HepG2 (cell line): ENCODE measurements around the gene LDAF1. TPM values are rescaled to one million over a fixed set of nuclear protein-coding genes. Genes with fewer than 3 reads are reported as not detected.

Source experiments
- ATAC-seq: fragments of 200-7000 bp; cut with Tn5 transposase; 3 replicates; pipeline ENCODE4 v1.9.1; 2020; ENCODE audit warnings: mild to moderate bottlenecking, moderate library complexity
- BruUV-seq: library from RNA; stranded (reverse); fragments of 400-500 nt; replicated peaks from 2 replicates; lab custom pipeline; 2021; lab: Mats Ljungman, UMichigan
- CTCF ChIA-PET: fragments of 300-600 bp; formaldehyde crosslinking; extraction: SDS; loops from one replicate; lab custom pipeline; 2021; ENCODE audit warnings: low total read pairs, inconsistent platforms, low intra/inter-chr PET ratio; lab: Yijun Ruan, JAX
- POLR2A ChIA-PET: fragments of 350-600 bp; sonication (Branson Sonifier 250); formaldehyde crosslinking; loops from one replicate; lab custom pipeline; 2020; ENCODE audit warnings: antibody characterized with exemption, inconsistent platforms; lab: Yijun Ruan, JAX
- DNase-seq: peaks from one replicate; pipeline ENCODE4 v3.0.0-alpha.2; 2015; ENCODE audit warnings: low spot score
- FAIRE-seq: peaks from 3 replicates; lab custom pipeline; 2011; peaks lifted over from hg19 to GRCh38; lab: Jason Lieb, UNC
- H2AFZ ChIP-seq: one replicate; pipeline ENCODE4 v1.6.1; 2011; ENCODE audit warnings: low read length, inconsistent platforms
- H3K27ac ChIP-seq: fragments of 300-600 bp; 3 replicates; pipeline ENCODE4 v1.8.0; 2011; ENCODE audit warnings: mixed run types, mild to moderate bottlenecking, mixed read lengths, low read length, inconsistent platforms; ENCODE audit not compliant: insufficient read depth; ENCODE audit errors: extremely low read length
- H3K27me3 ChIP-seq, 2 experiments: fragments of 200-600 bp in 1 of 2; 2 replicates in 1 of 2; 3 replicates in 1 of 2; pipeline versions ENCODE4 v1.6.0 to v1.8.0; 2011; ENCODE audit warnings: low read length in 2 of 2, mild to moderate bottlenecking in 2 of 2, moderate library complexity in 2 of 2, inconsistent platforms in 1 of 2; ENCODE audit not compliant: insufficient read depth in 2 of 2, control insufficient read depth in 1 of 2
- H3K36me3 ChIP-seq, 2 experiments: fragments of 200-600 bp in 1 of 2; replicated peaks in 1 of 2; 2 replicates in 1 of 2; 3 replicates in 1 of 2; pipeline versions ENCODE4 v1.5.1 to v1.8.0; 2011; ENCODE audit warnings: low read length in 2 of 2, inconsistent platforms in 1 of 2; ENCODE audit not compliant: insufficient read depth in 2 of 2, control insufficient read depth in 1 of 2
- H3K4me1 ChIP-seq: 2 replicates; pipeline ENCODE4 v1.5.1; 2012; ENCODE audit warnings: low read length, inconsistent platforms; ENCODE audit not compliant: insufficient read depth
- H3K4me2 ChIP-seq: 2 replicates; pipeline ENCODE4 v1.6.0; 2011; ENCODE audit warnings: low read depth, low read length, inconsistent platforms
- H3K4me3 ChIP-seq, 3 experiments: fragments of 200-600 bp in 1 of 3; sonication (generic), shearing (Covaris generic) in 1 of 3; replicated peaks in 1 of 3; 2 replicates each; pipeline ENCODE4 v1.5.1; 2011 to 2016; ENCODE audit warnings: low read length in 3 of 3, inconsistent platforms in 2 of 3, low read depth in 2 of 3, mild to moderate bottlenecking in 2 of 3, control low read depth in 1 of 3, mixed read lengths in 1 of 3; ENCODE audit not compliant: insufficient read depth in 1 of 3
- H3K79me2 ChIP-seq: one replicate; pipeline ENCODE4 v1.6.1; 2011; ENCODE audit warnings: low read length, inconsistent platforms; ENCODE audit not compliant: insufficient read depth
- H3K9ac ChIP-seq: 2 replicates; pipeline ENCODE4 v1.6.0; 2011; ENCODE audit warnings: mild to moderate bottlenecking, low read depth, low read length, inconsistent platforms; ENCODE audit not compliant: insufficient read depth
- H3K9me3 ChIP-seq: 2 replicates; pipeline ENCODE4 v1.5.1; 2012; ENCODE audit warnings: mild to moderate bottlenecking, low read length
- H4K20me1 ChIP-seq: 2 replicates; pipeline ENCODE4 v1.6.0; 2011; ENCODE audit warnings: inconsistent platforms, mild to moderate bottlenecking, low read length, moderate library complexity; ENCODE audit not compliant: insufficient read depth
- ARNT2 ChIP-seq: sonication (generic); formaldehyde crosslinking; IDR thresholded peaks from 2 replicates; pipeline ENCODE4 v1.8.0; 2022; ENCODE audit warnings: mild to moderate bottlenecking, low read depth, missing genetic modification reagents, moderate library complexity
- FOSL2 ChIP-seq: sonication (generic); formaldehyde crosslinking; IDR thresholded peaks from 2 replicates; pipeline ENCODE4 v1.4.0; 2020; ENCODE audit warnings: missing genetic modification reagents
- HNF1B ChIP-seq: sonication (generic); formaldehyde crosslinking; IDR thresholded peaks from 2 replicates; pipeline ENCODE4 v1.5.1; 2020; ENCODE audit warnings: mild to moderate bottlenecking, moderate library complexity, missing genetic modification reagents
- KMT2A ChIP-seq: sonication (generic); formaldehyde crosslinking; IDR thresholded peaks from 2 replicates; pipeline ENCODE4 v1.4.0; 2020; ENCODE audit warnings: missing genetic modification reagents
- LCORL ChIP-seq, 2 experiments: fragments of 450-650 bp in 1 of 2; sonication (generic) in 1 of 2; formaldehyde crosslinking in 1 of 2; IDR thresholded peaks; 2 replicates each; pipeline versions ENCODE4 v1.5.0 to v1.6.1; 2017 to 2020; ENCODE audit warnings: antibody characterized with exemption in 1 of 2, missing genetic modification reagents in 1 of 2
- POLR2G ChIP-seq: fragments of 200-400 bp; formaldehyde crosslinking; IDR thresholded peaks from 2 replicates; pipeline ENCODE4 v1.6.1; 2018; ENCODE audit warnings: mild to moderate bottlenecking, low read depth, low read length, moderate library complexity
- SOX13 ChIP-seq, 3 experiments: fragments of 450-650 bp in 1 of 3; sonication (generic) in 1 of 3; formaldehyde crosslinking in 1 of 3; IDR thresholded peaks in 2 of 3; conservative IDR thresholded peaks in 1 of 3; 2 replicates each; pipeline versions ENCODE4 v1.5.0 to v1.6.1; 2016 to 2020; ENCODE audit warnings: antibody characterized with exemption in 1 of 3, mild to moderate bottlenecking in 1 of 3, missing compliant biosample characterization in 1 of 3, missing genetic modification reagents in 1 of 3, moderate library complexity in 1 of 3
- ZNF546 ChIP-seq: sonication (generic); formaldehyde crosslinking; conservative IDR thresholded peaks from 2 replicates; pipeline ENCODE4 v1.8.1; 2023; ENCODE audit warnings: mild to moderate bottlenecking, missing genetic modification reagents
- ZNF749 ChIP-seq: sonication (generic); formaldehyde crosslinking; IDR thresholded peaks from 2 replicates; pipeline ENCODE4 v1.8.0; 2022; ENCODE audit warnings: mild to moderate bottlenecking, missing genetic modification reagents, moderate library complexity, borderline replicate concordance
- ZSCAN29 ChIP-seq: sonication (generic); formaldehyde crosslinking; conservative IDR thresholded peaks from 2 replicates; pipeline ENCODE4 v1.4.0; 2020; ENCODE audit warnings: mild to moderate bottlenecking, missing genetic modification reagents
- WGBS: methylation state at CpG from one replicate; pipeline ENCODE4 v1.1.6; 2017; ENCODE audit warnings: low lambda C conversion rate; 5-methylcytosine and 5-hydroxymethylcytosine counted together
- in situ Hi-C: cut with HindIII; loops from 2 replicates; pipeline ENCODE4 v1.10.0; 2017; ENCODE audit warnings: low pct_unique_long_range_greater_than_20kb; ENCODE audit not compliant: extremely low pct_ligation_motif_present
- intact Hi-C: fragments of 100-400 bp; cut with micrococcal nuclease; formaldehyde crosslinking; loops from one replicate; pipeline ENCODE4 v1.10.0; 2022; ENCODE audit not compliant: unreplicated experiment
- polyA plus RNA-seq, 8 experiments: library from polyadenylated mRNA; depleted of rRNA in 3 of 8; stranded (reverse) in 7 of 8; unstranded in 1 of 8; fragments of >200 nt; fragmentation: Illumina TruSeq in 4 of 8; extraction: Trizol in 4 of 8; gene quantifications; 2 replicates each; pipeline versions ENCODE4 v1.2.1 to v1.2.3, GENCODE V29; 2011 to 2016; ENCODE audit warnings: low read depth in 4 of 8, missing spikeins in 1 of 8, mixed read lengths in 1 of 8; ENCODE audit not compliant: insufficient read depth in 1 of 8
- total RNA-seq, 5 experiments: library from RNA; depleted of rRNA; stranded (reverse); fragments of >200 nt; fragmentation: Illumina TruSeq; extraction: Trizol; gene quantifications; 2 replicates each; pipeline ENCODE4 v1.2.3, GENCODE V29; 2016; ENCODE audit warnings: low read depth in 1 of 5
- TF ChIP-seq, protein P1 (sequence below): IDR thresholded peaks from 2 replicates; pipeline ENCODE4 v1.6.1; 2012; ENCODE audit warnings: low read depth, low read length, improper control_type of control experiment

LDAF1 gene
- total and polyA plus RNA-seq, 2 of the 13 experiments (the other 11 are each of a cell fraction or from before 2014, with no cell fraction given), result 6.3 to 7.5 TPM

DNA sequence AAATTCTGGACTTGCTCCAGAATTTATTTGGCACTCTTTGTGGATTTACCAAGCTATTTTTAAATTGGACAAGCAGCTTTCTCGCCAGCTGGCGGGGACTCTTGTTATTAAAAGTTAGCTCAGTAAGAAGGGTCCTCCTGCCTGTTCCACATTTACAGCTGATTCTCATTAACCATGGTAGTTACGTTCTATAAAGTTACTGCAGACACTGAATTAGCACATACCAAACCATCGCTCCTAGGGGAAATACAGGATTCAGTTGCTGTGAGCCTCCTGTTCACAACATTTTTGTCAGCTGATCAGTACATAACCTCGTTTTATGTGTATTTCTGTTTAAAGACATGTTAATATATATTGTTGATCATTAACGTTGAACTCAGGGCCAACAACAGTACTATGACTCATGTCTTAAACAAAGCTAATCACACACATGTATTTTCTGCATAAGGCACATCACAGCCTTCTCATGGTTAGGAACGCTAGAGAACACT lies 4.2 kb downstream of the LDAF1 start:
- in situ Hi-C loops (loop anchor here (25.0 kb wide), 1 partner anchor 1175 kb away; no protein-coding TSS in a partner anchor), intact Hi-C loops (no loop called here)
- Histone ChIP-seq H2AFZ (no peak overlapping the region), H3K36me3 (no peaks in the 10 kb centered on the region), H3K27ac (no peak overlapping the region), H3K4me3 (no peak overlapping the region), H3K4me2 (no peak overlapping the region), H4K20me1 (no peaks in the 10 kb centered on the region), H3K9ac (no peak overlapping the region), H3K79me2 (no peaks in the 10 kb centered on the region), H3K9me3 (no peaks in the 10 kb centered on the region), H3K4me1 (peaks cover 28% of the 10 kb centered on the region), H3K27me3 (peaks cover 2 to 17% of the 10 kb centered on the region in 2 experiments; a peak in 2 of 5 replicates)
- ATAC-seq, result no peak
- BruUV-seq, result no TSS peak
- POLR2A ChIA-PET, result interaction anchor here (0.9 to 1.6 kb wide), 2 partner anchors 71 to 138 kb away, joined by 3 to 6 read pairs; partner anchors contain the start of gene ANKS4B
- CTCF ChIA-PET, result no interaction called here
- TF ChIP-seq, protein P1, sequence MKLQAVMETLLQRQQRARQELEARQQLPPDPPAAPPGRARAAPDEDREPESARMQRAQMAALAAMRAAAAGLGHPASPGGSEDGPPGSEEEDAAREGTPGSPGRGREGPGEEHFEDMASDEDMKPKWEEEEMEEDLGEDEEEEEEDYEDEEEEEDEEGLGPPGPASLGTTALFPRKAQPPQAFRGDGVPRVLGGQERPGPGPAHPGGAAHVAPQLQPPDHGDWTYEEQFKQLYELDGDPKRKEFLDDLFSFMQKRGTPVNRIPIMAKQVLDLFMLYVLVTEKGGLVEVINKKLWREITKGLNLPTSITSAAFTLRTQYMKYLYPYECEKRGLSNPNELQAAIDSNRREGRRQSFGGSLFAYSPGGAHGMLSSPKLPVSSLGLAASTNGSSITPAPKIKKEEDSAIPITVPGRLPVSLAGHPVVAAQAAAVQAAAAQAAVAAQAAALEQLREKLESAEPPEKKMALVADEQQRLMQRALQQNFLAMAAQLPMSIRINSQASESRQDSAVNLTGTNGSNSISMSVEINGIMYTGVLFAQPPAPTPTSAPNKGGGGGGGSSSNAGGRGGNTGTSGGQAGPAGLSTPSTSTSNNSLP, result 0 out of 2 replicates have a peak, but pooled peaks have one; percentile 39
- TF ChIP-seq FOSL2 (0 out of 2 replicates have a peak, but pooled peaks have one; percentile 5), ZNF749 (CRISPR knock-in tag) (no peak), SOX13 (IDR thresholded peaks at IDR 0.05) (no peak), SOX13 (CRISPR knock-in tag; conservative IDR thresholded peaks at IDR 0.05 in 1 of 2, IDR thresholded peaks at IDR 0.05 in 1 of 2) (0 out of 4 replicates have a peak, but pooled peaks of 1 of the 2 experiments have one; percentile 8)
- DNase-seq, result no peak
- no peak for FAIRE-seq
- WGBS, result 64% methylated on average over 7 of the region's 7 CpGs

- CTCF ChIA-PET, result no interaction called here
- FAIRE-seq, result no peak
- TF ChIP-seq ZNF546 (CRISPR knock-in tag) (no peak), ARNT2 (CRISPR knock-in tag) (no peak), POLR2G (no peak), HNF1B (CRISPR knock-in tag) (no peak), KMT2A (CRISPR knock-in tag) (no peak), ZSCAN29 (CRISPR knock-in tag) (no peak), LCORL (IDR thresholded peaks at IDR 0.05) (no peak), LCORL (CRISPR knock-in tag; IDR thresholded peaks at IDR 0.05) (no peak)
Measured at GRCh38 chr16:21163576-21163975, 5.1 kb downstream of the LDAF1 start.

More at GRCh38 chr16:21163576-21163975, 5.1 kb downstream of the LDAF1 start:
- Histone ChIP-seq H4K20me1 (no peaks in the 10 kb centered on the region), H3K4me2 (no peak overlapping the region), H3K36me3 (no peaks in the 10 kb centered on the region), H2AFZ (no peak overlapping the region), H3K27me3 (peaks cover 2 to 11% of the 10 kb centered on the region in 2 experiments; a peak in 2 of 5 replicates), H3K27ac (no peak overlapping the region), H3K4me3 (no peak overlapping the region), H3K79me2 (no peaks in the 10 kb centered on the region), H3K9ac (no peak overlapping the region), H3K4me1 (peaks cover 22% of the 10 kb centered on the region), H3K9me3 (no peaks in the 10 kb centered on the region)
- 74% methylated on average over 4 of the region's 4 CpGs for WGBS
- POLR2A ChIA-PET, result interaction anchor here (1.6 kb wide), 1 partner anchor 137 kb away, joined by 6 read pairs; no protein-coding TSS in a partner anchor
- intact Hi-C loops, result no loop called here
- in situ Hi-C loops, result loop anchor here (25.0 kb wide), 1 partner anchor 1174 kb away; no protein-coding TSS in a partner anchor
- ATAC-seq (no peak), DNase-seq (no peak)
- no TSS peak for BruUV-seq
